H9 (cell line): Measurements from ENCODE around the gene MED29. TPM values are rescaled to one million over a fixed set of nuclear protein-coding genes. Genes with fewer than 3 reads are reported as not detected.

ENCODE experiments used
- DNase-seq: peaks from one replicate; pipeline ENCODE4 v3.0.0-alpha.2; 2017
- H2AFZ ChIP-seq: one replicate; pipeline ENCODE4 v1.6.1; 2013; ENCODE audit warnings: mild to moderate bottlenecking, low read length, control low read depth, moderate library complexity
- H2AK5ac ChIP-seq: 2 replicates; pipeline ENCODE4 v1.6.1; 2013; ENCODE audit warnings: low read length, control low read depth, mixed read lengths; ENCODE audit not compliant: insufficient read length
- H2BK120ac ChIP-seq: one replicate; pipeline ENCODE4 v1.6.1; 2013; ENCODE audit warnings: low read depth, mild to moderate bottlenecking, low read length, control low read depth, inconsistent platforms; ENCODE audit not compliant: poor library complexity, severe bottlenecking
- H2BK12ac ChIP-seq: 2 replicates; pipeline ENCODE4 v1.6.1; 2013; ENCODE audit warnings: low read length, control low read depth, mixed read lengths, low read depth; ENCODE audit not compliant: insufficient read length
- H2BK15ac ChIP-seq: 2 replicates; pipeline ENCODE4 v1.6.1; 2013; ENCODE audit warnings: low read depth, low read length, control low read depth
- H2BK20ac ChIP-seq: one replicate; pipeline ENCODE4 v1.6.1; 2013; ENCODE audit warnings: low read depth, mild to moderate bottlenecking, low read length, control low read depth, inconsistent platforms; ENCODE audit not compliant: poor library complexity, severe bottlenecking
- H2BK5ac ChIP-seq: 2 replicates; pipeline ENCODE4 v1.6.1; 2013; ENCODE audit warnings: low read length, control low read depth, mixed read lengths; ENCODE audit not compliant: insufficient read length
- H3K14ac ChIP-seq: 2 replicates; pipeline ENCODE4 v1.6.1; 2013; ENCODE audit warnings: low read length, control low read depth; ENCODE audit not compliant: insufficient read depth
- H3K18ac ChIP-seq: 2 replicates; pipeline ENCODE4 v1.6.1; 2013; ENCODE audit warnings: low read depth, mild to moderate bottlenecking, mixed read lengths, low read length, control low read depth; ENCODE audit not compliant: insufficient read length
- H3K23ac ChIP-seq: 2 replicates; pipeline ENCODE4 v1.6.1; 2013; ENCODE audit warnings: low read length, control low read depth, mixed read lengths, low read depth; ENCODE audit not compliant: insufficient read length
- H3K23me2 ChIP-seq: 2 replicates; pipeline ENCODE4 v1.6.1; 2013; ENCODE audit warnings: low read depth, mild to moderate bottlenecking, mixed read lengths, low read length, control low read depth; ENCODE audit not compliant: insufficient read length, poor library complexity, severe bottlenecking
- H3K27ac ChIP-seq: 2 replicates; pipeline ENCODE4 v1.5.1; 2013; ENCODE audit warnings: low read length, control low read depth, mixed read lengths, low read depth; ENCODE audit not compliant: insufficient read length
- H3K27me3 ChIP-seq: 2 replicates; pipeline ENCODE4 v1.6.1; 2013; ENCODE audit warnings: low read length, control low read depth, inconsistent platforms; ENCODE audit not compliant: insufficient read depth
- H3K4ac ChIP-seq: 2 replicates; pipeline ENCODE4 v1.6.1; 2013; ENCODE audit warnings: low read depth, mild to moderate bottlenecking, control low read depth, inconsistent platforms, low read length, moderate library complexity
- H3K4me1 ChIP-seq: 2 replicates; pipeline ENCODE4 v1.6.1; 2013; ENCODE audit warnings: low read length, control low read depth, inconsistent platforms; ENCODE audit not compliant: insufficient read depth
- H3K4me2 ChIP-seq: 2 replicates; pipeline ENCODE4 v1.6.1; 2013; ENCODE audit warnings: low read length, control low read depth, mixed read lengths; ENCODE audit not compliant: insufficient read length, insufficient read depth
- H3K56ac ChIP-seq: 2 replicates; pipeline ENCODE4 v1.6.1; 2013; ENCODE audit warnings: low read depth, mild to moderate bottlenecking, mixed read lengths, low read length, control low read depth; ENCODE audit not compliant: insufficient read length
- H3K79me1 ChIP-seq: 2 replicates; pipeline ENCODE4 v1.6.1; 2013; ENCODE audit warnings: low read depth, mild to moderate bottlenecking, moderate library complexity, low read length, control low read depth, inconsistent platforms; ENCODE audit not compliant: insufficient read depth, poor library complexity, severe bottlenecking
- H3K79me2 ChIP-seq: 2 replicates; pipeline ENCODE4 v1.6.1; 2013; ENCODE audit warnings: low read length, control low read depth, inconsistent platforms; ENCODE audit not compliant: insufficient read depth
- H3K9ac ChIP-seq: 2 replicates; pipeline ENCODE4 v1.6.1; 2013; ENCODE audit warnings: low read length, control low read depth, mixed read lengths; ENCODE audit not compliant: insufficient read length; ENCODE audit errors: extremely low read depth
- H3K9me3 ChIP-seq: one replicate; pipeline ENCODE4 v1.6.1; 2013; ENCODE audit warnings: low read depth, low read length, inconsistent platforms; ENCODE audit not compliant: control insufficient read depth
- H3T11ph ChIP-seq: one replicate; pipeline ENCODE4 v1.6.1; 2013; ENCODE audit warnings: mild to moderate bottlenecking, low read length, control low read depth, inconsistent platforms
- H4K20me1 ChIP-seq: one replicate; pipeline ENCODE4 v1.6.1; 2013; ENCODE audit not compliant: control insufficient read depth, insufficient read length, insufficient read depth
- H4K5ac ChIP-seq: 2 replicates; pipeline ENCODE4 v1.6.1; 2013; ENCODE audit warnings: low read depth, mild to moderate bottlenecking, mixed read lengths, low read length, control low read depth; ENCODE audit not compliant: insufficient read length
- H4K8ac ChIP-seq: replicated peaks from 2 replicates; pipeline ENCODE4 v1.6.1; 2013; ENCODE audit warnings: low read length, control low read depth, mixed read lengths, low read depth; ENCODE audit not compliant: insufficient read length
- H4K91ac ChIP-seq: 2 replicates; pipeline ENCODE4 v1.6.1; 2013; ENCODE audit warnings: low read depth, mild to moderate bottlenecking, moderate library complexity, mixed read lengths, low read length, control low read depth; ENCODE audit not compliant: insufficient read length
- H3K27ac Mint-ChIP-seq, 3 experiments: 2 replicates in 2 of 3; 3 replicates in 1 of 3; pipeline ENCODE4 v1.8.0; 2020 to 2021; ENCODE audit warnings: mixed read lengths in 3 of 3, mild to moderate bottlenecking in 1 of 3, moderate library complexity in 1 of 3
- H3K27me3 Mint-ChIP-seq: 2 replicates; pipeline ENCODE4 v1.8.0; 2021; ENCODE audit warnings: low read depth, mild to moderate bottlenecking, moderate library complexity, mixed read lengths
- H3K36me3 Mint-ChIP-seq, 3 experiments: 2 replicates in 2 of 3; 3 replicates in 1 of 3; pipeline ENCODE4 v1.8.0; 2020 to 2021; ENCODE audit warnings: low read depth in 3 of 3, mixed read lengths in 3 of 3; ENCODE audit not compliant: insufficient read depth in 1 of 3
- H3K4me1 Mint-ChIP-seq, 2 experiments: 2 replicates each; pipeline ENCODE4 v1.8.0; 2020; ENCODE audit warnings: mixed read lengths in 2 of 2
- H3K4me3 Mint-ChIP-seq, 2 experiments: 2 replicates in 1 of 2; 3 replicates in 1 of 2; pipeline ENCODE4 v1.8.0; 2020 to 2021; ENCODE audit warnings: mild to moderate bottlenecking in 2 of 2, mixed read lengths in 2 of 2, moderate library complexity in 1 of 2
- H3K9me3 Mint-ChIP-seq, 2 experiments: 2 replicates in 1 of 2; 3 replicates in 1 of 2; pipeline ENCODE4 v1.8.0; 2020; ENCODE audit warnings: mild to moderate bottlenecking in 2 of 2, mixed read lengths in 2 of 2, moderate library complexity in 1 of 2
- CTCF ChIP-seq: fragments of 200-600 bp; sonication (generic); conservative IDR thresholded peaks from 3 replicates; pipeline ENCODE4 v1.8.0; 2021; ENCODE audit warnings: antibody characterized with exemption, mild to moderate bottlenecking
- WGBS: extraction: QIAGEN DNeasy Blood & Tissue Kit; methylation state at CpG from one replicate; pipeline ENCODE4 v1.1.7; 2013; ENCODE audit warnings: missing lambda C conversion rate, low lambda C conversion rate, mixed read lengths; ENCODE audit not compliant: insufficient read length; ENCODE audit errors: extremely low coverage; 5-methylcytosine and 5-hydroxymethylcytosine counted together
- total RNA-seq: library from RNA; stranded (reverse); gene quantifications from 2 replicates; pipeline ENCODE4 v1.2.1, GENCODE V29; 2021

The MED29 gene
- total RNA-seq, 1 experiment from 2014 or later, result 48.3 TPM

- Histone ChIP-seq H3K27ac (peak overlapping the region; percentile 45), H3K18ac (peak overlapping the region; percentile 54), H3K79me1 (peaks cover 11% of the 10 kb centered on the region), H2BK15ac (no peak overlapping the region), H3K14ac (peak overlapping the region; percentile 77; the same call in 1 of the 2 replicates), H4K8ac (no peak overlapping the region), H3K56ac (no peak overlapping the region), H3K23me2 (peaks cover 5% of the 10 kb centered on the region), H3T11ph (no peak overlapping the region), H3K27me3 (no peaks in the 10 kb centered on the region), H3K4ac (no peak overlapping the region), H3K4me2 (peak overlapping the region; percentile 64), H4K20me1 (no peaks in the 10 kb centered on the region), H4K5ac (peak overlapping the region; percentile 6), H2BK12ac (no peak overlapping the region), H3K79me2 (peaks cover 35% of the 10 kb centered on the region; the same call in 1 of the 2 replicates), H2BK20ac (no peak overlapping the region), H3K23ac (no peak overlapping the region), H2BK120ac (no peak overlapping the region), H4K91ac (no peak overlapping the region), H2AFZ (no peak overlapping the region), H2AK5ac (no peak overlapping the region), H3K4me1 (no peaks in the 10 kb centered on the region), H3K9me3 (no peaks in the 10 kb centered on the region), H3K9ac (peak overlapping the region; percentile 96), H2BK5ac (no peak overlapping the region)
- Mint-ChIP-seq H3K27me3 (peaks cover 4% of the 10 kb centered on the region; the same call in 1 of the 2 replicates), H3K4me1 (peaks cover 10 to 18% of the 10 kb centered on the region in 2 experiments), H3K4me3 (peak overlapping the region; percentile 84 to 97), H3K27ac (peak overlapping the region; percentile 91 to 99 (median 98)), H3K36me3 (peaks cover 7 to 30% (median 29%) of the 10 kb centered on the region in 3 experiments; a peak in 6 of 7 replicates), H3K9me3 (peaks cover 0 to 5% of the 10 kb centered on the region in 2 experiments; a peak in 2 of 5 replicates)
- WGBS, result no CpG with 5 or more reads among the region's 17 CpGs
- no peak for TF ChIP-seq CTCF
- DNase-seq, result no peak
Observed at GRCh38 chr19:39444598-39445195, 53.5 kb downstream of the MED29 start.
